ENCODE measurements around the gene KANK2.
A peak's percentile ranks its signal among the peaks of the same experiment; 100 is the strongest.

DNA sequence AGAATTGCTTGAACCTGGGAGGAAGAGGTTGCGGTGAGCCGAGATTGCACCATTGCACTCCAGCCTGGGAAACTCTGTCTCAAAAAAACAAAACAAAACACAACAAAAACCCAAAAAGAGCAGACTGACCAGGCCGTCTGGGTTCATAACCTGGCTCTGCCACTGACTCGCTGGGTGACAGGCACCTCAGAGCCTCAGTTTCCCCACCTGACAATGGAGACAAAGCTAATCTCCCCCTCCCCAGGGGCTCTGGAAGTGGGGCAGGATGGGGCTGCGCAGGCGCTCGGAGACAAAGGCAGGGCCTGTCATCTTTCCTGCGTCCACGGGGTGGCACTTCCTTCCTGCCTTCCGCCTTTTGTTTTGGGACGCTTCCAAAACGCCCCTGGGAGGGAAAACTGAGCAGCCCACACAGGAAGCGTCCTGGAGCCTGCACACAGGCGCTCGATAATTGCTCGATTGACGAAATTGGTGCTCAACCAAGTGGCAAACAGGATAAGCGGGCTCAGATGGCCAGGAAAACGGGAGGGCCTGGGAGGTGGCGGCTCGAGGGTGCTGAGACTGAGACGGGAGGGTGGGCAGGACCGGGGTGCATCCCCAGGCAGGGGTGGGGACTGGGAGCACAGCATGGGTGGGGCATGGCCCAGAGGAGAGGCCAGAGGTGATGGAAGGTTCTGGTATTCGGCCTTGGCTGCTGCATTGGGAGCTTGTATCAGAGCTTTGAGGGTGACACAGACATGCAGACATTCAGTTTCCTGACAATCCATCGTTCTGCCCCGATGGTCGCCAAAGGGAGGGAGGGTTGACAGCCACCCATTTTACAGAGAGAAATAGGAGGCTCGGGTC lies 59.6 kb downstream of the KANK2 start:
- TF ChIP-seq CTCF (conservative IDR thresholded peaks at IDR 0.05 in 1 of 2, IDR thresholded peaks at IDR 0.05 in 1 of 2; ENCODE audit: low read depth in 1 of 2, low read length in 2 of 2) (peak; percentile 76 to 83), EZH2 (IDR thresholded peaks at IDR 0.05; ENCODE audit: low read length, missing control alignments) (no peak)
